Measurements from ENCODE around the gene ANTKMT.

ANTKMT gene

GRCh38 chr16:708019-708418 is 12.9 kb upstream of the ANTKMT start:
- H3K4me3 ChIP-seq (ENCODE audit: control insufficient read depth, low read depth, low read length): no peak overlapping the region
- TF ChIP-seq CTCF (conservative IDR thresholded peaks at IDR 0.05; ENCODE audit: control insufficient read depth, insufficient read depth, low read depth, low read length): no peak
- DNase-seq (ENCODE audit: low read depth): no peak

- DNase-seq (ENCODE audit: low read depth): no peak
- H3K4me3 ChIP-seq (ENCODE audit: control insufficient read depth, low read depth, low read length): no peak overlapping the region
- no peak for TF ChIP-seq CTCF (conservative IDR thresholded peaks at IDR 0.05; ENCODE audit: control insufficient read depth, insufficient read depth, low read depth, low read length)
These were observed 12.0 kb upstream of the ANTKMT start for GRCh38 chr16:708959-709358.

GRCh38 chr16:709566-710499 is 11.1 kb upstream of the ANTKMT start:
- no peak for TF ChIP-seq CTCF (conservative IDR thresholded peaks at IDR 0.05; ENCODE audit: control insufficient read depth, insufficient read depth, low read depth, low read length)
- no peak overlapping the region for H3K4me3 ChIP-seq (ENCODE audit: control insufficient read depth, low read depth, low read length)

GRCh38 chr16:710500-711075 is 10.4 kb upstream of the ANTKMT start:
- no peak for DNase-seq (ENCODE audit: low read depth)
- no peak overlapping the region for H3K4me3 ChIP-seq (ENCODE audit: control insufficient read depth, low read depth, low read length)
- no peak for TF ChIP-seq CTCF (conservative IDR thresholded peaks at IDR 0.05; ENCODE audit: control insufficient read depth, insufficient read depth, low read depth, low read length)

More at GRCh38 chr16:709566-710499, 11.1 kb upstream of the ANTKMT start:
- peak; percentile 84 for DNase-seq (ENCODE audit: low read depth)

- DNase-seq (ENCODE audit: low read depth): no peak
- TF ChIP-seq CTCF (conservative IDR thresholded peaks at IDR 0.05; ENCODE audit: control insufficient read depth, insufficient read depth, low read depth, low read length): no peak
- H3K4me3 ChIP-seq (ENCODE audit: control insufficient read depth, low read depth, low read length): no peak overlapping the region
These were observed 9.9 kb upstream of the ANTKMT start for GRCh38 chr16:711084-711483.

GRCh38 chr16:711548-712320 is 9.2 kb upstream of the ANTKMT start:
- peak; percentile 59 for DNase-seq (ENCODE audit: low read depth)
- peak; percentile 70 for TF ChIP-seq CTCF (conservative IDR thresholded peaks at IDR 0.05; ENCODE audit: control insufficient read depth, insufficient read depth, low read depth, low read length)
- H3K4me3 ChIP-seq (ENCODE audit: control insufficient read depth, low read depth, low read length): no peak overlapping the region

Data from fibroblast of mammary gland (primary cell).